ENCODE data around the gene C1QC.

C1QC gene

GRCh38 chr1:22616571-22616970 lies 26.9 kb upstream of the C1QC start:
- no peaks in the 10 kb centered on the region for H3K4me1 ChIP-seq (ENCODE audit: control insufficient read depth, low read length)
- no peaks in the 10 kb centered on the region for H3K27me3 ChIP-seq (ENCODE audit: control insufficient read depth, low read length)
- H3K4me2 ChIP-seq (ENCODE audit: low read length), result no peak overlapping the region
- H3K36me3 ChIP-seq (ENCODE audit: control insufficient read depth, low read length), result no peaks in the 10 kb centered on the region
- H3K79me2 ChIP-seq (ENCODE audit: control insufficient read depth, low read length), result no peaks in the 10 kb centered on the region
- H3K9me3 ChIP-seq (ENCODE audit: control insufficient read depth, insufficient read depth, low read length), result no peaks in the 10 kb centered on the region
- no peak overlapping the region for H3K27ac ChIP-seq (ENCODE audit: low read depth, low read length)
- no peaks in the 10 kb centered on the region for H4K20me1 ChIP-seq (ENCODE audit: control insufficient read depth, insufficient read depth, low read depth, low read length)
- H3K4me3 ChIP-seq (ENCODE audit: low read length), result no peak overlapping the region
- TF ChIP-seq CTCF (IDR thresholded peaks at IDR 0.05; ENCODE audit: low read depth, low read length, poor library complexity, severe bottlenecking) (no peak), EZH2phosphoT487 (IDR thresholded peaks at IDR 0.05; ENCODE audit: borderline replicate concordance, low read length) (no peak)
- no peaks in the 10 kb centered on the region for H3F3A ChIP-seq (ENCODE audit: control insufficient read depth, insufficient read depth)
- H3K9me2 ChIP-seq (replicated peaks; ENCODE audit: control insufficient read depth, low read length), result no peaks in the 10 kb centered on the region

GRCh38 chr1:22618056-22618455 lies 25.4 kb upstream of the C1QC start:
- Histone ChIP-seq H3K4me1 (ENCODE audit: control insufficient read depth, low read length) (no peaks in the 10 kb centered on the region), H3K9me2 (replicated peaks; ENCODE audit: control insufficient read depth, low read length) (no peaks in the 10 kb centered on the region), H3K4me3 (ENCODE audit: low read length) (no peak overlapping the region), H3K4me2 (ENCODE audit: low read length) (no peak overlapping the region), H4K20me1 (ENCODE audit: control insufficient read depth, insufficient read depth, low read depth, low read length) (no peaks in the 10 kb centered on the region), H3K27me3 (ENCODE audit: control insufficient read depth, low read length) (no peaks in the 10 kb centered on the region), H3F3A (ENCODE audit: control insufficient read depth, insufficient read depth) (no peaks in the 10 kb centered on the region), H3K79me2 (ENCODE audit: control insufficient read depth, low read length) (no peaks in the 10 kb centered on the region), H3K27ac (ENCODE audit: low read depth, low read length) (no peak overlapping the region), H3K36me3 (ENCODE audit: control insufficient read depth, low read length) (no peaks in the 10 kb centered on the region), H3K9me3 (ENCODE audit: control insufficient read depth, insufficient read depth, low read length) (no peaks in the 10 kb centered on the region)
- TF ChIP-seq CTCF (IDR thresholded peaks at IDR 0.05; ENCODE audit: low read depth, low read length, poor library complexity, severe bottlenecking) (no peak), EZH2phosphoT487 (IDR thresholded peaks at IDR 0.05; ENCODE audit: borderline replicate concordance, low read length) (no peak)

- H3K36me3 ChIP-seq (ENCODE audit: control insufficient read depth, low read length), result no peaks in the 10 kb centered on the region
- no peaks in the 10 kb centered on the region for H3K27me3 ChIP-seq (ENCODE audit: control insufficient read depth, low read length)
- no peaks in the 10 kb centered on the region for H3F3A ChIP-seq (ENCODE audit: control insufficient read depth, insufficient read depth)
- no peak overlapping the region for H3K4me2 ChIP-seq (ENCODE audit: low read length)
- H3K9me3 ChIP-seq (ENCODE audit: control insufficient read depth, insufficient read depth, low read length), result no peaks in the 10 kb centered on the region
- no peak for TF ChIP-seq EZH2phosphoT487 (IDR thresholded peaks at IDR 0.05; ENCODE audit: borderline replicate concordance, low read length)
- no peak for TF ChIP-seq CTCF (IDR thresholded peaks at IDR 0.05; ENCODE audit: low read depth, low read length, poor library complexity, severe bottlenecking)
- no peaks in the 10 kb centered on the region for H4K20me1 ChIP-seq (ENCODE audit: control insufficient read depth, insufficient read depth, low read depth, low read length)
- H3K4me1 ChIP-seq (ENCODE audit: control insufficient read depth, low read length), result no peaks in the 10 kb centered on the region
- no peak overlapping the region for H3K4me3 ChIP-seq (ENCODE audit: low read length)
- no peak overlapping the region for H3K27ac ChIP-seq (ENCODE audit: low read depth, low read length)
- no peaks in the 10 kb centered on the region for H3K9me2 ChIP-seq (replicated peaks; ENCODE audit: control insufficient read depth, low read length)
- H3K79me2 ChIP-seq (ENCODE audit: control insufficient read depth, low read length), result no peaks in the 10 kb centered on the region
Measured at GRCh38 chr1:22619252-22619651, 24.2 kb upstream of the C1QC start.

GRCh38 chr1:22619798-22620197 lies 23.6 kb upstream of the C1QC start:
- H3K4me1 ChIP-seq (ENCODE audit: control insufficient read depth, low read length), result no peaks in the 10 kb centered on the region
- H3K27me3 ChIP-seq (ENCODE audit: control insufficient read depth, low read length), result no peaks in the 10 kb centered on the region
- no peak overlapping the region for H3K4me2 ChIP-seq (ENCODE audit: low read length)
- H3K4me3 ChIP-seq (ENCODE audit: low read length), result no peak overlapping the region
- H3K36me3 ChIP-seq (ENCODE audit: control insufficient read depth, low read length), result no peaks in the 10 kb centered on the region
- no peaks in the 10 kb centered on the region for H3K79me2 ChIP-seq (ENCODE audit: control insufficient read depth, low read length)
- TF ChIP-seq EZH2phosphoT487 (IDR thresholded peaks at IDR 0.05; ENCODE audit: borderline replicate concordance, low read length), result no peak
- no peak for TF ChIP-seq CTCF (IDR thresholded peaks at IDR 0.05; ENCODE audit: low read depth, low read length, poor library complexity, severe bottlenecking)
- H3K9me3 ChIP-seq (ENCODE audit: control insufficient read depth, insufficient read depth, low read length), result no peaks in the 10 kb centered on the region
- no peak overlapping the region for H3K27ac ChIP-seq (ENCODE audit: low read depth, low read length)
- no peaks in the 10 kb centered on the region for H3K9me2 ChIP-seq (replicated peaks; ENCODE audit: control insufficient read depth, low read length)
- no peaks in the 10 kb centered on the region for H3F3A ChIP-seq (ENCODE audit: control insufficient read depth, insufficient read depth)
- no peaks in the 10 kb centered on the region for H4K20me1 ChIP-seq (ENCODE audit: control insufficient read depth, insufficient read depth, low read depth, low read length)
